IPS-NIHi7 (cell line): ENCODE data around the gene ZNF334.

Source experiments
- DNase-seq: peaks from one replicate; pipeline ENCODE4 v3.0.0; 2012; ENCODE audit warnings: mixed read lengths; ENCODE audit errors: extremely low spot score

The ZNF334 gene

GRCh38 chr20:46545827-46546138, 32.4 kb upstream of the ZNF334 start:
- DNase-seq, result no peak

- no peak for DNase-seq
These were observed 31.9 kb upstream of the ZNF334 start for GRCh38 chr20:46545077-46545826.

GRCh38 chr20:46544576-46544975, 31.2 kb upstream of the ZNF334 start:
- no peak for DNase-seq

- DNase-seq, result no peak
These were observed 30.6 kb upstream of the ZNF334 start for GRCh38 chr20:46543959-46544358.

DNA sequence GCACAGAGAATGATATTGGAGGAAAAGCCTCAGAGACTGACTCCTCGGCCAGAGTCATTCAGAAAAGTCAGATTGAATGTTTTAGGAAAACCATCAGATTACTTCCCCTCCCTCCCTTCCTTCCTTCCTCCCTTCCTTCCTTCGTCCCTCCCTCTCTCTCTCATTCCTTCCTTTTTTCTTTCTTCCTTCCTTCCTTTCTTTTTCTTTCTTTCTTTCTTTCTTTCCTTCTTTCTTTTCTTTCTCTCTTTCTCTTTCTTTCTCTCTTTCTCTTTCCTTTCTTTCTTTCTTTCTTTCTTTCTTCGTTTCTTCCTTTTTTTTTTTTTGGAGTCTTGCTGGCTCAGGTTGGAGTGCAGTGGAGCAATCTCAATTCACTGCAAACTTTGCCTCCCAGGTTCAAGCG, 29.7 kb upstream of the ZNF334 start:
- no peak for DNase-seq

DNA sequence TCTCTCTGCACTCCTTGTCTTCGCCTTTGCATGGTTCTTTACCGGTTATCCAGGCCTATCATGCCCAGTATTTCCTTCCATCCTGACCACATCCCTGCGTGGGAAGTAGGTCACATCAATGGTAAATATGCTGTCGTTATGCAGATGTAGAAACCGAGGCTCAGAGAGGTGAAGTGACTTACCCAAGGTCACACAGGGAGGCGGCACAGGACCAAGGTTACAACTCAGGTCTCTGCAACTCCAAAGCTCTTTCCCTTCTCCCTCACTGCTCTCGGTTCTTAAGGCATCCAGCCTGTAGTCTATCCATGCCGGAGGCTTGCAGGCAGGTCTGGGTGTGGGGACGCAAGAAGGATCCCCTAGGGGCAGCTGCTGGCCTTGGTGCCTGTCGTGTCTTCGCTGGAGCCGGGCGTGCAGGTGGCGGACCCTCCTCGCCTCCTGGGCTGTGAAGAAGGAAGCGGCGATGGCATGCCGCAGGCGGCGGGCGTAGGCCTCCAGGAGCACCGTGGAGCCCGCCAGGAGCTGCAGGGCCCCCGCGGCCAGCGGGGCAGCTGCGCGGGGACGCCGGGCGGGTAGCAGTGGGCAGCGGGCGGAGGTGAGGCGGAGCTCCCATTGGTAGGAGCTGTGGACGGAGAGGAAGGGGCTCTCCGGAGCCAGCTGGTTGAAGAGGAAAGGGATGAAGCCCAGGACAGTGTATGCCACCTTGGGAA, 28.0 kb upstream of the ZNF334 start:
- no peak for DNase-seq

GRCh38 chr20:46539113-46539512, 25.8 kb upstream of the ZNF334 start:
- no peak for DNase-seq

DNA sequence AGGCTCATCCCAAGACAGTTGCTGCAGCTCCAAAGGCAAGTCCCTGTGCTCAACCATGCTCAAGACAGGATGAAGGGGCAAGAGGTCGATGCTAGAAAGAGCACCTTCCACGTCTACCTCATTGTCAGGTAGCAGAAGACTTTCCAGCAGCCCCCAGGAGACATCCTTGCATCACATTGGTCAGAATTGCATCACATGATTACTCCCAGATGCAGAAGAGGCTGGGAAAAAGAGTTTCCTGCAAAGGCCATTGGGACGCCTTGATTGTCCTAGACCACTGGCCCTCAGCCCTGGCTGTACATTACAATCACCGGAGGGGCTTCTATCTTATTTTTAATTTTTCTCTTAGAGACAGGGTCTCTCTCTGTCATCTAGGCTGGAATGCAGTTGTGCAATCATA, 17.3 kb upstream of the ZNF334 start:
- no peak for DNase-seq

- peak; percentile 59 for DNase-seq
These were observed 10.5 kb upstream of the ZNF334 start for GRCh38 chr20:46523696-46524328.

GRCh38 chr20:46523108-46523507, 9.7 kb upstream of the ZNF334 start:
- DNase-seq, result no peak

DNA sequence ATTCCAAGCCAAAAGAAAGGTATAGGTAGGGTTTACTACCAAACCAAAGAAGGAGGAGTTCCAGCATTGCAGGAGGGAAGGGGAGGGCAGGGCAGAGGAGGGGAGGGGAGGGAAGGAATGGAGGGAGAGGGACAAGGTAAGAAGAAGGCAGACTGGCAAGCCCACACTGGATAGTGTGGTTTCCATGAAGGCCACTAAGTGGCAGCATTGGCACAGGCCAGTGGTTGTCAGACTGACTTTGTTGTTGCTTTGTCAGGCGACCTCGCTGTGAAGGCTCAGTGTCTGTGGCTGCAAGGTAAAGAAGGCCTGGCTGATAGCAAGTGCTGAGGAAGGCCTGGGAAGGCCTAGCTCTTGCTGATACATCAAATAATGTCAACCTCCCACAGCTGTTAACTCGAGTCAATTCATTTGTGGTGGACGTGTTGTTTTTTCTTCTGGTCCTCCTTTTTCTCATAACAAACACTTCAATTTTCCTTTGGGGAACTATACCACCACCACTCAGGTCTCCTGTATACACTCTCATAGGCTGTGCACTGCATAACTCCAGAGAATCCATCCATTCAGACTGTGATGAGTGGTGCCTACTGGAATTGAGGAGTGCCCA, 7.7 kb upstream of the ZNF334 start:
- peak; percentile 88 for DNase-seq

- no peak for DNase-seq
These were observed 7.2 kb upstream of the ZNF334 start for GRCh38 chr20:46520540-46520939.

DNA sequence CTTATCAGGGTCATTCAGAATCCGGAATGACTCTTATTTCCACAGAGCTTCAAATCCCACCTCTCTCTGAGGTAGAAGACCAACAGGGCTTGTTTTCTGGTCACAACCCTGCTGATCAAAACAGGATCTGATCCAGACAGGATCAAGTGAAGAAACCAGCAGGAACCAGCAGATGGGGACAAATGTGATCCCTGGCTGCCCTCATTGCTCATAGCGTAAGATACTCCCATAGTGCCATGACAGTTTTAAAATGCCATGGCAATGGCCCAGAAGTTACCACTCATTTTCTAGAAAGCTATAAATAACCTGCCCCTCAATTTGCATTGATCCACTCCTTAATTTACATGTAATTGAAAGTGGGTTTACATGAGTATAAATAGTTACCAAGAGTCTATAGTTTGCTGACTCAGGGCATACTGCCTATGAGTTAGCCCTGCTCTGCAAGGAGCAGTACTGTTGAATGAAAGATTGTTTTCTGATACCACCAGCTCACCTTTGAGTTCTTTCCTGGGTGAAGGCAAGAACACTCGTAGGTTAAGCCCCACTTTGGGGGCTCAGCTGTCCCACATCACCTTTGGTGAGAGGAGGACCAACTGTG, 6.2 kb upstream of the ZNF334 start:
- DNase-seq, result no peak

- DNase-seq, result no peak
These were observed 3.8 kb downstream of the ZNF334 start for GRCh38 chr20:46509523-46509922.

- no peak for DNase-seq
These were observed 5.5 kb downstream of the ZNF334 start for GRCh38 chr20:46507760-46508407.

DNA sequence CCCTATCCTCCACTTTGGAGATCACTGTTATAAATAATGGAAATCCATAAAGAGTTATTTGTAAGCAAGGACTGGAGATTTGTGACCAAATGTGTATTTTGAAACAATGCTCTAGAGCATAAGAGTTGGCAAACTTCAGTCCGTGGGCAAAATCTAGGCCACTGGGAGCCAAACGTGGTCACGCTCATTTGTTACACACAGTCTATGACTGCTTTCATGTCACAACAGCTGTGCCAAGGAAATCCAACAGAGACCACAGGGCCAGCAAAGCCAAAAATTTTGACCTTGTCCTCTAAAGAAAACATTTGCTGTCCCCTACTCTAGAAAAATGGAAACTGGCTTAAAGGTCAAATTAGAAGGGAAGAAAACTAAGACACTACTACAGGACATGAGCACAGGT, 7.9 kb downstream of the ZNF334 start:
- no peak for DNase-seq

DNA sequence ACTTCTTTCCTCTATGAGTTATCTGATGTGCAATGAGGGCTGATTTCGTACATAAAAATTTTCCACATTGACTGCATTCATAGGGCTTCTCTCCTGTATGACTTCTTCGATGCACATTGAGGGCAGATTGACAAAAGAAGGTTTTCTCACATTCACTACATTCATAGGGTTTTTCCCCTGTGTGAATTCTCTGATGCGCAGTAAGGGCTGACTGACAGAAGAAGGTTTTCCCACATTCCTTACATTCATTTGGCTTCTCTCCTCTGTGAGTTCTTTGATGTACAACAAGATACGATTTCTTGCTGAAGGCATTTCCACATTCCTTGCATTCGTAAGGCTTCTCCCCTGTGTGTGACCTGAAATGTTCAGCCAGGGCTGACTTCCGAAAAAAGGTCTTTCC, 11.4 kb downstream of the ZNF334 start:
- no peak for DNase-seq

DNA sequence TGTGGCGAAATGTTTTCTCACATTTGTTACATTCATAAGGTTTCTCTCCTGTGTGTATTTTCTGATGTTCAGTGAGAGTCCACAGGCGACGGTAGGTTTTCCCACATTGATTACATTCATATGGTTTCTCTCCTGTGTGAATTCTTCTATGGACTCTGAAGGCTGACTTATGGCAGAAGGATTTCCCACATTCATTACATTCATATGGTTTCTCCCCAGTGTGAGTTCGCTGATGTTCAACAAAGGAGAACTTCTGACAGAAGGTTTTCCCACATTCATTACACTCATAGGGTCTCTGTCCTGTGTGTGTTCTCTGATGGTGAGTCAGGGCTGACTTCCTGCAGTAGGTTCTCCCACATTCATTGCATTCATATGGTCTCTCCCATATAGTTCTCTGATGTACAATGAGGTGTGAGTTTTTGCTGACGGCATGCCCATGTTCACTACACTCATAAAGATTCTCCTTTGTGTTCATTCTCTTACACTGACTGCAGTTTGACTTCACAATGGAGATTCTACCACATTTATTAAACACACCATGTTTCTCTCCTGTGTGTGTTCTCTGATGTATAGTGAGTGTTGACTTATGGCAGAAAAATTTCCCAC, 11.9 kb downstream of the ZNF334 start:
- DNase-seq, result no peak

- DNase-seq, result no peak
These were observed 19.3 kb downstream of the ZNF334 start for GRCh38 chr20:46494077-46494476.

- DNase-seq, result no peak
These were observed 22.0 kb downstream of the ZNF334 start for GRCh38 chr20:46491354-46491753.

DNA sequence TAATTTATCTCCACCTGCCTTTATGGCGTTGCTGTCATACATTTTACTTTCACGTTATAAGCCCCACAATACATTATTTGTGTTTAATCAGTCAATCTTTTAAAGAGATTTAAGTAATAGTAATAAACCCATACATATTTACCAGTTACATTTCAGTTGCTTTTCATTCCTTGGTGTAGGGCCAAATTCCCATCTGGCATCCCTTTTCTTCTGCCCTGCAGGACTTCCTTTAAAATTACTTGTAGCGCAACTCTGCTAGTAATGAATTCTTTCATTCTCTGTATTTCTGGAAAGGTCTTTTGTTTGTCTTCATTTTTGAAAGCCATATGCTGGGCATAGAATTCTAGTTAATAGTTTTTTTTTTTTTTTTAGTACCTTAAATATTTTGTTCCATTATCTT, 24.9 kb downstream of the ZNF334 start:
- DNase-seq, result no peak
